HG02973 (cell line): ENCODE results near the gene PDZD7.
"Not testable (repeated sequence)": the region's sequence is repeated elsewhere in the genome, so short reads cannot be mapped to it uniquely, and the experiment has no call there.

Experiments
- ATAC-seq: cut with Tn5 transposase; IDR thresholded peaks from one replicate; pipeline ENCODE4 v1.9.1; 2021; ENCODE audit warnings: moderate library complexity; ENCODE audit not compliant: unreplicated experiment

The PDZD7 gene

GRCh38 chr10:101041252-101041761 lies 10.4 kb upstream of the PDZD7 start:
- ATAC-seq, result peak; percentile 58

- ATAC-seq, result no peak
Measured at GRCh38 chr10:101040851-101041250, 9.9 kb upstream of the PDZD7 start.

- ATAC-seq, result no peak
Measured at GRCh38 chr10:101040061-101040460, 9.1 kb upstream of the PDZD7 start.

- no peak for ATAC-seq
Measured at GRCh38 chr10:101038484-101038883, 7.6 kb upstream of the PDZD7 start.

- ATAC-seq, result no peak
Measured at GRCh38 chr10:101036726-101037125, 5.8 kb upstream of the PDZD7 start.

GRCh38 chr10:101035916-101036702 lies 5.2 kb upstream of the PDZD7 start:
- ATAC-seq, result no peak

- ATAC-seq, result no peak
Measured at GRCh38 chr10:101035314-101035713, 4.4 kb upstream of the PDZD7 start.

- ATAC-seq, result not testable (repeated sequence)
Measured at GRCh38 chr10:101034404-101034803, 3.5 kb upstream of the PDZD7 start.

GRCh38 chr10:101033276-101033675 lies 2.3 kb upstream of the PDZD7 start:
- no peak for ATAC-seq

- ATAC-seq, result peak; percentile 3
Measured at GRCh38 chr10:101032637-101033224, 1.8 kb upstream of the PDZD7 start.

- ATAC-seq, result peak; percentile 43
Measured at GRCh38 chr10:101031796-101032636, 1.1 kb upstream of the PDZD7 start.

GRCh38 chr10:101030496-101031127 lies 317 bp downstream of the PDZD7 start:
- ATAC-seq, result no peak

- no peak for ATAC-seq
Measured at GRCh38 chr10:101029520-101030295, 1.2 kb downstream of the PDZD7 start.

GRCh38 chr10:101028446-101029337 lies 2.2 kb downstream of the PDZD7 start:
- ATAC-seq, result no peak

GRCh38 chr10:101027106-101027720 lies 3.7 kb downstream of the PDZD7 start:
- ATAC-seq, result no peak

GRCh38 chr10:101022967-101023705 lies 7.8 kb downstream of the PDZD7 start:
- no peak for ATAC-seq

GRCh38 chr10:101021692-101022251 lies 9.2 kb downstream of the PDZD7 start:
- ATAC-seq, result no peak

- ATAC-seq, result no peak
Measured at GRCh38 chr10:101021239-101021638, 9.7 kb downstream of the PDZD7 start.
